ENCODE data around the gene HAAO. TPM values are rescaled to one million over a fixed set of nuclear protein-coding genes. Genes with fewer than 3 reads are reported as not detected.

The HAAO gene
- total and polyA plus RNA-seq, 9 donors, result 6.2 to 33.0 (median 26.1) TPM

GRCh38 chr2:42802150-42802549 lies 9.8 kb upstream of the HAAO start:
- Histone ChIP-seq H3K27ac (no peak overlapping the region), H3K36me3 (no peaks in the 10 kb centered on the region), H3K9me3 (no peaks in the 10 kb centered on the region), H3K27me3 (no peaks in the 10 kb centered on the region), H3K4me3 (no peak overlapping the region), H3K4me1 (ENCODE audit: insufficient read depth) (peaks cover 5% of the 10 kb centered on the region)
- no peak for TF ChIP-seq CTCF (IDR thresholded peaks at IDR 0.05)
- no peak for TF ChIP-seq POLR2A (IDR thresholded peaks at IDR 0.05)
- no peak for TF ChIP-seq EP300 (IDR thresholded peaks at IDR 0.05)
- DNase-seq, result no peak
- WGBS, 3 donors, result 87 to 93% (median 90%) methylated on average over 6 of the region's 6 CpGs
- intact Hi-C loops (cut with DNase I), result no loop called here

- Histone ChIP-seq H3K27me3 (no peaks in the 10 kb centered on the region), H3K9me3 (no peaks in the 10 kb centered on the region), H3K4me1 (ENCODE audit: insufficient read depth) (peaks cover 7% of the 10 kb centered on the region), H3K4me3 (no peak overlapping the region), H3K36me3 (no peaks in the 10 kb centered on the region), H3K27ac (no peak overlapping the region)
- intact Hi-C loops (cut with DNase I), result no loop called here
- TF ChIP-seq EP300 (IDR thresholded peaks at IDR 0.05) (no peak), CTCF (IDR thresholded peaks at IDR 0.05) (no peak), POLR2A (IDR thresholded peaks at IDR 0.05) (no peak)
- WGBS, 3 donors, result 39 to 52% (median 50%) methylated on average over 4 of the region's 4 CpGs
- peak in 1 of 5 donors; percentile 13 for DNase-seq
These were observed 9.0 kb upstream of the HAAO start for GRCh38 chr2:42801381-42801780.

GRCh38 chr2:42800981-42801380 lies 8.6 kb upstream of the HAAO start:
- 49 to 53% (median 50%) methylated on average over 2 of the region's 2 CpGs for WGBS, 3 donors

GRCh38 chr2:42800461-42800962 lies 8.1 kb upstream of the HAAO start:
- Histone ChIP-seq H3K36me3 (no peaks in the 10 kb centered on the region), H3K27me3 (no peaks in the 10 kb centered on the region), H3K9me3 (no peaks in the 10 kb centered on the region), H3K4me1 (ENCODE audit: insufficient read depth) (peaks cover 9% of the 10 kb centered on the region), H3K27ac (no peak overlapping the region), H3K4me3 (no peak overlapping the region)
- TF ChIP-seq EP300 (IDR thresholded peaks at IDR 0.05) (no peak), CTCF (IDR thresholded peaks at IDR 0.05) (no peak), POLR2A (IDR thresholded peaks at IDR 0.05) (no peak)
- WGBS, 3 donors, result 90 to 93% (median 93%) methylated on average over 4 of the region's 4 CpGs
- no peak for DNase-seq
- intact Hi-C loops (cut with DNase I), result no loop called here

More at GRCh38 chr2:42800981-42801380, 8.6 kb upstream of the HAAO start:
- no peaks in the 10 kb centered on the region for H3K36me3 ChIP-seq
- peak in 1 of 5 donors; percentile 26 for DNase-seq
- intact Hi-C loops (cut with DNase I), result no loop called here
- H3K27ac ChIP-seq, result no peak overlapping the region
- no peak overlapping the region for H3K4me3 ChIP-seq
- TF ChIP-seq CTCF (IDR thresholded peaks at IDR 0.05), result no peak
- TF ChIP-seq POLR2A (IDR thresholded peaks at IDR 0.05), result no peak
- no peak for TF ChIP-seq EP300 (IDR thresholded peaks at IDR 0.05)
- no peaks in the 10 kb centered on the region for H3K9me3 ChIP-seq
- H3K27me3 ChIP-seq, result no peaks in the 10 kb centered on the region
- peaks cover 7% of the 10 kb centered on the region for H3K4me1 ChIP-seq (ENCODE audit: insufficient read depth)

Measured in ovary (tissue), 9 donors.